Dedifferentiated amniotic fluid mesenchymal stem cell (primary cell): ENCODE data around the gene BRWD1.
A peak's percentile ranks its signal among the peaks of the same experiment; 100 is the strongest.
"Not testable (repeated sequence)": the region's sequence is repeated elsewhere in the genome, so short reads cannot be mapped to it uniquely, and the experiment has no call there.

Experiments
- DNase-seq: peaks from one replicate; pipeline ENCODE4 v3.0.0-alpha.2; 2016; ENCODE audit errors: extremely low spot score

The BRWD1 gene

GRCh38 chr21:39282911-39283310, 30.5 kb downstream of the BRWD1 start:
- no peak for DNase-seq

DNA sequence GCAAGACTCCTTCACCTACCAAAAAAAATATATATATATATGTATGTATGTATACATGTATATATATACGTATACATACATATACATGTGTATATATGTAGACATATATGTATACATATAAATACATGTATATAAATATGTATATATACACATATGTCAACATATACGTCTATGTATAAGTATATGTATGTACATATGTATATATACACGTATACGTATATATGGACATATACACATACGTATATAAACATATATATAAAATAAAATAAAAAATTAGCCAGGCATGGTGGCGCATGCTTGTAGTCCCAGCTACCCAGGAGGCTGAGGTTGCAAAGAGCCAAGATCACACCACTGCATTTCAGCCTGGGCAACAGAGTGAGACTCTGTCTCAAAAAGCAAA, 31.6 kb downstream of the BRWD1 start:
- DNase-seq, result no peak

GRCh38 chr21:39281207-39281606, 32.2 kb downstream of the BRWD1 start:
- no peak for DNase-seq

DNA sequence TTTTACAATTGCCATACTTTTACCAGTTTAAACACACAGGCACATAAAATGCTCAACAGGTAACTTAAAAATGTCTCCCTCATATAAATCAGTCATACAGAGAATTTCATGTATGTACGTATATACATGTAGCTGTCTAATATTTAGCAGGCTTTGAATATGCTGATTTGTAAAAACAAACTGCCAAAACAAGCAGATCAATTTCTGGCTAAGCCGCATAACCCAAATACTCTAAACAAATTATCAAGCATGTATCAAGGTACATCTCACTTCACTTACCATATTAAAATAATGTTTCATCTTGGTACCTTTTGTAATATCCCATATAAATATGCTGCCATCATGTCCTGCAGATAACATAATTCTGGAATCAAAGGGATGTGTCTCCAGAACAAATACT, 43.8 kb downstream of the BRWD1 start:
- DNase-seq, result no peak

DNA sequence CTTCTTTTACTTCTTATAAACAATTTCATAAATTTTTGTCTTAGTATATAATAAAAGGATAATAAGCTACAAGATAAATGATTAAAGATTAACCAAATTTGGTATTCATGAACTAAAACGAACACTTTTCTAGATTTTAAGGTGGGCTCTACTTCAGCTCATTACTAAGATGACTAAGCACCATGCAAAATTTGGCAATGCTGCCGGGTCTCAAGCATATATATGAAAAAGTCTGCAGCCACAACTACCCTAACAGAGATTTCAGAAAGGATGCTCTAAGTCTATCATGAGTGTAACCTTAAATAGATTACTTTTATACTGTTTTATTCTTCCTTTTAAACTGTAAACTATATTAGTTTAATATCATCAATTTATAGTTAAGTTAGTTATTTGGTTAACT, 47.8 kb downstream of the BRWD1 start:
- DNase-seq, result no peak

GRCh38 chr21:39263372-39263771, 50.1 kb downstream of the BRWD1 start:
- DNase-seq, result peak; percentile 25

DNA sequence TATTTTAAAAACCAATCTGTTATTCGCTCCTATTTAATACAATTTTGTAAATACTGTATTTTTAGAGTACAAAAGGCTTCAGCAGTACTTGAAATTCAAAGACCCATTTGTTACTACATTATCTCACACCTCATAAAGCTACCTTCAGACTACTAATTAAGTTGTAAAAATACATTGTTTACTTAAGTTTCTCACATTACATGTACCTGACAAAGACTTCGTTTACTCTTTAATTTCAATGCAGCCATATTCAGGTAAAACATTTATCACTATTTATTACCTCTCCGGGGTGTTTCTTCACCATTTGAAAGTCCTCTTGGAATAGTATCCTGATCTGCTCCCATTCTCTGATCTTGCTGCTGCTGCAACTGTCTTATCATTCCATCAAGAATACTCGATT, 55.2 kb downstream of the BRWD1 start:
- no peak for DNase-seq

- DNase-seq, result peak; percentile 49
Observed at GRCh38 chr21:39251326-39251725, 62.1 kb downstream of the BRWD1 start.

DNA sequence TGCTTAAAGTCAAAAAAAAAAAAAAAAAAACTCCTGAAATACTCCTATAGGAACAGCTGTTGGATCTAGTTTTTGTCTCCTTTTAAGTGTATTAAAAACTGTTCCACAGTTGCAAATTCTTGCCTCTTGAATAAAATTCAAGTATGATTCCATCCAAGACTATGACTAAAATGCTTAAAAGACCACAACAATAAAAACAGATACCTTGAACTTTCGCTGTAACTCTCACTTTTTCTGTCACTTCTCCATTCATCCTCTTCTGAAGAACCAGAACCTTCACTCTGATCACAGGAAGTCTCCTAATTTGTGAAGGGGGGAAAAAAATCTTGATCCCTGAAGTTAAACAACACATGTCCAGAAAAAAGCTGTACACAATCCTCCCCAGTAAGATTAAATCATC, 75.2 kb downstream of the BRWD1 start:
- no peak for DNase-seq

- no peak for DNase-seq
Observed at GRCh38 chr21:39232861-39233291, 80.6 kb downstream of the BRWD1 start.

DNA sequence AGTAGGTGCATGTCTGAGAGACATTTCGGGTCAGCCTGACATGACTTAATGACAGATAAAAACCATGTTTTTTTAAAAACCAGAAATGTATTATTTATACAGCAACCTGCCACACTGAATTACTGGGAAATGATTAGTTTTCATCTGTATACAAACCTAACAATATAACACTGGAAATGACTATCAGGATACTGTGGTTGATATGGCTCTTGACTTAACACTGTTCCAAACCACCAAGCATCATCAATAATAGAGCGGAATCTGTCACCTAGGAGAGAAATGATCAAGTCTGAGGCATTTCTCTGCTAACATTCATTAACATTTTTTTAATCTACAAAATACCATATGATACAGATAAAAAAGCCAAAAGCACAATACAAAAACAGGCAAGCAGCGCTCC, 88.5 kb downstream of the BRWD1 start:
- DNase-seq, result no peak

DNA sequence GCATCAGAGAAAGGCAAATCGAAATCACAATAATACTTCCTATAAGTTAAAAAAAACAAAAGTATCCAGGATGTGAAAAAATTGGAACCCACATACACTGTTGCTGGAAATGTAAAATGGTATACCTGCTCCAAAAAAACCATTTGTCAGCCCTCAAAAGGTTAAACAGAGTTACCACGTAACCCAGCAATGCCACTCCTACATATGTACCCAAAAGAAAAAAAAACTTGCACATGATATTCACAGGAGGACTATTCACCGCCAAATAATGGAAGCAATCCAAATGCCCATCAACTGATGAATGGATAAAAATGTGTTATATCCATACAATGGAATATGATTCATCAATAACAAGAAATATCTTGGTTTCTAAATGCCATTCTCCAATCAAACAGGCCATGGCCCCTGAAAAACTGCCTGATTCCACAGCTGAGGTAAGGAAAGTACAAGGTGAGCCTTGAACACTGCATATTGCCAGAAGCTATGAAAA, 91.4 kb downstream of the BRWD1 start:
- DNase-seq, result no peak

DNA sequence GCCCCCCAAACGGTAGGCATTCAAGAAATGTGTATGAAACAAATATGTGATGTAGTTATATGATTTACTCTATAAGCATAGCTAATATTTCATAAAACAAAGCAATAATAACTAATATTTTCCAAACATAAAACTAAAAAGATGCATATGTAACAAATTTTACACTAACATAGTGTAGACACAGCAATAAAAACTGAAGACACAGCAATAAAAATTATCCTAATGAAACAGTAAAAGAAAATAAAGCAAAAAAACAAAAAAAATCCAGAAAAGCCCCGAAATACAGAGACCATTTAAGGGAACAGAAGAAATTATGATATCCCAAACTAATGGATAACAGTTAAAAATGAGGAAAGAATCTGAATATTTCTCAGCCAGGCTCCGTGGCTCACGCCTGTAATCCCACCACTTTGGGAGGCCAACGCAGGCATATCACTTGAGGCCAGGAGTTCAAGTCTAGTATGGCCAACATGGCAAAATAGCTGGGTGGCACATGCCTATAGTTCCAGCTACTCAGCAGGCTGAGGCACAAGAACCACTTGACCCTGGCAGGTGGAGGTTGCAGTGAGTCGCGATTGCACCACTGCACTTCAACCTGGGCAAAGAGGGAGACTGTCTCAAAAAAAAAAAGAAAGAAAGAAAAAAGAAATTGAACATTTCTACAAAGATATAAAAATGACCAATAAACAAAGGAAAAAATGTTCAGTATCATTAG, 92.0 kb downstream of the BRWD1 start:
- no peak for DNase-seq

GRCh38 chr21:39220875-39221274, 92.6 kb downstream of the BRWD1 start:
- not testable (repeated sequence) for DNase-seq

GRCh38 chr21:39220150-39220549, 93.3 kb downstream of the BRWD1 start:
- no peak for DNase-seq

DNA sequence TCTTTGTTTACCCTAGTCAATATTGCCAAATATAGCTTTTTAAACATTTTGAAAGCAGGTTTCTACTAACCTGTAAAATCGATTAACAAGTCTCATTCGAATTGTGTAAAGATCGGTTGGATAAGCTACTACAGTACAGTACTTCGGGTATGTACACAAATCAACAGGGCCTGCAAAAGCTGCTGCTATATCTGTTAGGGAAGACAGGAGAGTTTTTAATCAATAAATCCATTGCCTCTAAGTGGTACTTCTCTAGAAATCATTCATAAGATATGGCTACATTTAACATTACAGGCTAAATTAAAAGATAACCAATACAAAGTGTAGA, 95.4 kb downstream of the BRWD1 start:
- no peak for DNase-seq

DNA sequence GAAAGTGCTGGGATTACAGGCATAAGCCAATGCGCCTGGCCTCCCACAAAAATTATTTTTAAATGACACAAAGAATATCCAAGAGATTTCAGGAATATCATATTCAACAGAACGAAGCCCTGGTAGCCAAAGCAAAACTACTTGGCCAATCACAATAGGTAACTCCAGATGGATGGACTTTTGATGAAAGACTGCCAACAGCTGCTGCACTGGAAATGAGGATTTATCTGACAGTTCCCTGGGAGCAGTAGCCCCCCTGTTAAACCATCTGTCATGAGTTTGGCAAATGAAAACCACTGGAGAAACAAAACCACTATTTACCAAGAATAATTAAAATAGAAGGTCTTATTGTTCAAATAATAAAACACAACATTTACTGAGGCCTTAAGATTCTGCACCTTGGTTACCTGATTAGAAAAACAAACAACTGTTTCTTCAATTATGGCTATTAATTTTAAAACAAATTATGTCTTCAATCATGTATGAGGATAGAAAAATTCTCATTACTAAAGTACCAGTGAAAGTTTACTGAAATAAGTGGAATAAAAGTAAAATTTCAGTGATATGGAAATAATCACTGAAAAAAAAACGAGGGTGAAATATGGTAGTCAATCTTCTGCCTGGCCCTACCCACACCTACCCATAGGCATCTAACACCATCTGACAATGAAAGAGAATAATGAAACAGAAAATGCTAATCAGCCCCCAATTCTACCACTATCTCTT, 95.9 kb downstream of the BRWD1 start:
- no peak for DNase-seq

DNA sequence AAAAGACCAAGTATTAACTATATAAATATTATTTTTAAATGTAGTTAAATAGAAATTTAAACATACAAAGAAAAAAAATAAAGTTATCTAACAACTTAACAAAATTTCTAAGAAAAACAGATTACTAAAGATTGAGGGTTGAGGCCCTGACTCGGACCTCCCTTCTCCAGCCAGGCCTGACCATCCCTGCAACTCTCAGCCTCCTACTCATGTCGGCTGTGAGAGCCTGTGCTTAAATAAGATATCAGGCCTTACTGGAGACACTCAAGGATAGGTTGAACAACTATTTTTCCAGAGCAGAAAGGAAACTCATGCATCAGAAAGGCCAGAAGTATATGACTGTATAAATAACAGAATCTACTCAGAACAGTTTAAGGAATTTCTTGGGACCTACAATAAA, 97.1 kb downstream of the BRWD1 start:
- DNase-seq, result no peak

- DNase-seq, result no peak
Observed at GRCh38 chr21:39215078-39215477, 98.4 kb downstream of the BRWD1 start.

DNA sequence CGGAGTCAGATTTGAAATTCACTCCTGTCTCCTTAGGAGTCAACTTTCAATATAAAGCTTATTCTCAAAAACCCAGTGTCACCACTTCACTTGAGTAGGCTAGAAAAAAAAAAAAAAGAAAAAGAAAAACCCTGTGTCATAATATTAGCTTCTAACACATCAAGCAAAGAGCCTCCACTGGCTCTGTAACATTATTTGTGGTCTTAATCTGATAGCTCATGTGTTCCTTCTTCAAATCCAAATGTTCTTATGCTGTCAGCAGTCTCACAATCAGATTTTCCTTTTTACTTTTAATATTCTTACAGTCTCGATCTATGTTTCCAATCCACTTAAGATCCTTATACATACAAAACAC, 104.1 kb downstream of the BRWD1 start:
- no peak for DNase-seq

GRCh38 chr21:39208624-39209333, 104.7 kb downstream of the BRWD1 start:
- no peak for DNase-seq

GRCh38 chr21:39204134-39204533, 109.3 kb downstream of the BRWD1 start:
- no peak for DNase-seq

GRCh38 chr21:39198800-39199199, 114.6 kb downstream of the BRWD1 start:
- no peak for DNase-seq
